Nephron progenitor cell (in vitro differentiated cells): ENCODE data around the gene THSD7A.

ENCODE experiments used
- DNase-seq: peaks from one replicate; pipeline ENCODE4 v3.0.0; 2021
- H3K27ac Mint-ChIP-seq: 2 replicates; pipeline ENCODE4 v1.8.0; 2021; ENCODE audit warnings: mild to moderate bottlenecking, moderate library complexity, mixed read lengths
- H3K27me3 Mint-ChIP-seq: 2 replicates; pipeline ENCODE4 v1.8.0; 2021; ENCODE audit warnings: mild to moderate bottlenecking, low read depth, mixed read lengths; ENCODE audit not compliant: poor library complexity
- H3K36me3 Mint-ChIP-seq: 2 replicates; pipeline ENCODE4 v1.8.0; 2021; ENCODE audit warnings: low read depth, mixed read lengths
- H3K4me1 Mint-ChIP-seq: 2 replicates; pipeline ENCODE4 v1.8.0; 2021; ENCODE audit warnings: mixed read lengths
- H3K4me3 Mint-ChIP-seq: 2 replicates; pipeline ENCODE4 v1.8.0; 2021; ENCODE audit warnings: mild to moderate bottlenecking, moderate library complexity, mixed read lengths
- H3K9me3 Mint-ChIP-seq: 2 replicates; pipeline ENCODE4 v1.8.0; 2021; ENCODE audit warnings: mild to moderate bottlenecking, moderate library complexity, mixed read lengths
- CTCF ChIP-seq: fragments of 200-600 bp; sonication (generic); IDR thresholded peaks from 2 replicates; pipeline ENCODE4 v1.5.0; 2021; ENCODE audit warnings: antibody characterized with exemption

THSD7A gene

GRCh38 chr7:11587814-11588213, 244.2 kb downstream of the THSD7A start:
- H3K27me3 Mint-ChIP-seq, result no peaks in the 10 kb centered on the region
- no peak overlapping the region for H3K4me3 Mint-ChIP-seq
- no peak for TF ChIP-seq CTCF
- H3K4me1 Mint-ChIP-seq, result no peaks in the 10 kb centered on the region
- no peak for DNase-seq
- no peaks in the 10 kb centered on the region for H3K36me3 Mint-ChIP-seq
- no peaks in the 10 kb centered on the region for H3K9me3 Mint-ChIP-seq
- H3K27ac Mint-ChIP-seq, result no peak overlapping the region

GRCh38 chr7:11587048-11587447, 244.9 kb downstream of the THSD7A start:
- H3K9me3 Mint-ChIP-seq, result no peaks in the 10 kb centered on the region
- no peaks in the 10 kb centered on the region for H3K4me1 Mint-ChIP-seq
- no peaks in the 10 kb centered on the region for H3K36me3 Mint-ChIP-seq
- DNase-seq, result no peak
- H3K27me3 Mint-ChIP-seq, result no peaks in the 10 kb centered on the region
- H3K27ac Mint-ChIP-seq, result no peak overlapping the region
- H3K4me3 Mint-ChIP-seq, result no peak overlapping the region
- TF ChIP-seq CTCF, result no peak

- H3K27ac Mint-ChIP-seq, result no peak overlapping the region
- no peak for DNase-seq
- no peaks in the 10 kb centered on the region for H3K9me3 Mint-ChIP-seq
- no peaks in the 10 kb centered on the region for H3K36me3 Mint-ChIP-seq
- no peaks in the 10 kb centered on the region for H3K27me3 Mint-ChIP-seq
- no peak overlapping the region for H3K4me3 Mint-ChIP-seq
- H3K4me1 Mint-ChIP-seq, result no peaks in the 10 kb centered on the region
- TF ChIP-seq CTCF, result no peak
These were observed 247.5 kb downstream of the THSD7A start for GRCh38 chr7:11584406-11585031.

- no peak for TF ChIP-seq CTCF
- no peak for DNase-seq
- H3K9me3 Mint-ChIP-seq, result no peaks in the 10 kb centered on the region
- H3K36me3 Mint-ChIP-seq, result no peaks in the 10 kb centered on the region
- H3K27me3 Mint-ChIP-seq, result no peaks in the 10 kb centered on the region
- H3K27ac Mint-ChIP-seq, result no peak overlapping the region
- H3K4me1 Mint-ChIP-seq, result no peaks in the 10 kb centered on the region
- no peak overlapping the region for H3K4me3 Mint-ChIP-seq
These were observed 252.9 kb downstream of the THSD7A start for GRCh38 chr7:11579141-11579540.

- H3K9me3 Mint-ChIP-seq, result no peaks in the 10 kb centered on the region
- no peaks in the 10 kb centered on the region for H3K36me3 Mint-ChIP-seq
- H3K4me3 Mint-ChIP-seq, result no peak overlapping the region
- H3K4me1 Mint-ChIP-seq, result no peaks in the 10 kb centered on the region
- DNase-seq, result no peak
- peaks cover 4% of the 10 kb centered on the region for H3K27me3 Mint-ChIP-seq
- no peak for TF ChIP-seq CTCF
- no peak overlapping the region for H3K27ac Mint-ChIP-seq
These were observed 255.7 kb downstream of the THSD7A start for GRCh38 chr7:11576310-11576709.

- no peak overlapping the region for H3K4me3 Mint-ChIP-seq
- H3K36me3 Mint-ChIP-seq, result no peaks in the 10 kb centered on the region
- H3K27ac Mint-ChIP-seq, result no peak overlapping the region
- H3K27me3 Mint-ChIP-seq, result peaks cover 4% of the 10 kb centered on the region
- no peaks in the 10 kb centered on the region for H3K9me3 Mint-ChIP-seq
- H3K4me1 Mint-ChIP-seq, result no peaks in the 10 kb centered on the region
- DNase-seq, result no peak
- TF ChIP-seq CTCF, result no peak
These were observed 258.8 kb downstream of the THSD7A start for GRCh38 chr7:11573128-11573750.
